ENCODE measurements around the gene DUSP22. TPM values are rescaled to one million over a fixed set of nuclear protein-coding genes. Genes with fewer than 3 reads are reported as not detected.

The DUSP22 gene
- total and polyA plus RNA-seq, 9 of the 15 experiments (the other 6 are each of a cell fraction or from before 2014, with no cell fraction given): 9.3 to 19.4 (median 11.8) TPM

- H3K4me3 ChIP-seq: no peak overlapping the region
- ChIA-PET CTCF (ENCODE audit: low intra/inter-chr PET ratio) (no interaction called here), POLR2A (interaction anchor here (1.0 kb wide), 1 partner anchor 14 kb away, joined by 3 read pairs; no protein-coding TSS in a partner anchor)
- FAIRE-seq: no peak
- intact Hi-C loops (cut with micrococcal nuclease): no loop called here
- no peaks in the 10 kb centered on the region for H3K9me3 ChIP-seq (replicated peaks; ENCODE audit: control insufficient read depth, insufficient read depth, low read depth, low read length)
- no peak overlapping the region for H3K9ac ChIP-seq (ENCODE audit: insufficient read depth in 1 of 2, low read depth in 2 of 2, low read length in 2 of 2)
- H3K4me2 ChIP-seq (ENCODE audit: insufficient read depth, low read length): no peak overlapping the region
- WGBS (ENCODE audit: insufficient coverage, low coverage, missing lambda C conversion rate): 20% methylated on average over 8 of the region's 8 CpGs
- in situ Hi-C loops (cut with MboI): no loop called here
- H3K4me1 ChIP-seq (replicated peaks in 1 of 2; ENCODE audit: control insufficient read depth in 2 of 2, insufficient read depth in 2 of 2, low read length in 2 of 2): peaks cover 20 to 22% of the 10 kb centered on the region in 2 experiments
- H2AFZ ChIP-seq (ENCODE audit: low read depth, low read length): no peak overlapping the region
- peaks cover 6% of the 10 kb centered on the region; the same call in 1 of the 2 replicates for H4K20me1 ChIP-seq (replicated peaks; ENCODE audit: control insufficient read depth, insufficient read depth, low read length)
- no peaks in the 10 kb centered on the region for H3K79me2 ChIP-seq (ENCODE audit: control insufficient read depth, insufficient read depth, low read length)
- H3K36me3 ChIP-seq (ENCODE audit: control insufficient read depth, insufficient read depth, low read length): no peaks in the 10 kb centered on the region
- no peaks in the 10 kb centered on the region for H3K9me1 ChIP-seq (ENCODE audit: control insufficient read depth, insufficient read depth, low read length)
- peaks cover 0 to 17% of the 10 kb centered on the region in 2 experiments; a peak in 3 of 5 replicates for H3K27me3 ChIP-seq (ENCODE audit: control insufficient read depth in 2 of 2, insufficient read depth in 2 of 2, low read length in 2 of 2)
- H3K27ac ChIP-seq (ENCODE audit: extremely low read depth, low read depth, low read length): no peak overlapping the region
- no peak for TF ChIP-seq SAP30 (IDR thresholded peaks at IDR 0.05; ENCODE audit: borderline replicate concordance, insufficient read depth, low read depth, low read length, poor library complexity, severe bottlenecking)
- no peak for TF ChIP-seq PCBP1 (IDR thresholded peaks at IDR 0.05; ENCODE audit: low read depth, low read length, poor library complexity, severe bottlenecking)
- no peak for TF ChIP-seq ZNF124 (CRISPR knock-in tag; IDR thresholded peaks at IDR 0.05)
- no peak for TF ChIP-seq MAFF (IDR thresholded peaks at IDR 0.05; ENCODE audit: low read length)
- TF ChIP-seq TGIF2 (CRISPR knock-in tag; IDR thresholded peaks at IDR 0.05): no peak
- TF ChIP-seq ZBED1 (IDR thresholded peaks at IDR 0.05): no peak
- TF ChIP-seq RB1 (IDR thresholded peaks at IDR 0.05; ENCODE audit: low read depth): no peak
- TF ChIP-seq ZKSCAN1 (IDR thresholded peaks at IDR 0.05; ENCODE audit: low read depth, low read length): no peak
- no peak for TF ChIP-seq CREB1 (IDR thresholded peaks at IDR 0.05)
- no peak for TF ChIP-seq CREB1 (CRISPR knock-in tag; IDR thresholded peaks at IDR 0.05)
- TF ChIP-seq CBX5 (IDR thresholded peaks at IDR 0.05; ENCODE audit: borderline replicate concordance, low read depth): no peak
- TF ChIP-seq HNRNPUL1 (IDR thresholded peaks at IDR 0.05; ENCODE audit: low read length): no peak
- TF ChIP-seq, protein P1, sequence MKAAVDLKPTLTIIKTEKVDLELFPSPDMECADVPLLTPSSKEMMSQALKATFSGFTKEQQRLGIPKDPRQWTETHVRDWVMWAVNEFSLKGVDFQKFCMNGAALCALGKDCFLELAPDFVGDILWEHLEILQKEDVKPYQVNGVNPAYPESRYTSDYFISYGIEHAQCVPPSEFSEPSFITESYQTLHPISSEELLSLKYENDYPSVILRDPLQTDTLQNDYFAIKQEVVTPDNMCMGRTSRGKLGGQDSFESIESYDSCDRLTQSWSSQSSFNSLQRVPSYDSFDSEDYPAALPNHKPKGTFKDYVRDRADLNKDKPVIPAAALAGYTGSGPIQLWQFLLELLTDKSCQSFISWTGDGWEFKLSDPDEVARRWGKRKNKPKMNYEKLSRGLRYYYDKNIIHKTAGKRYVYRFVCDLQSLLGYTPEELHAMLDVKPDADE (conservative IDR thresholded peaks at IDR 0.05; ENCODE audit: control insufficient read depth, low read depth, low read length): no peak
- TF ChIP-seq TEAD2 (tag; IDR thresholded peaks at IDR 0.05): no peak
- TF ChIP-seq, protein P2, sequence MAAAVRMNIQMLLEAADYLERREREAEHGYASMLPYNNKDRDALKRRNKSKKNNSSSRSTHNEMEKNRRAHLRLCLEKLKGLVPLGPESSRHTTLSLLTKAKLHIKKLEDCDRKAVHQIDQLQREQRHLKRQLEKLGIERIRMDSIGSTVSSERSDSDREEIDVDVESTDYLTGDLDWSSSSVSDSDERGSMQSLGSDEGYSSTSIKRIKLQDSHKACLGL (CRISPR knock-in tag; IDR thresholded peaks at IDR 0.05; ENCODE audit: borderline replicate concordance, poor library complexity, severe bottlenecking): no peak
- ATAC-seq: no peak
- BruUV-seq (replicated peaks): no TSS peak
- no peak for DNase-seq (ENCODE audit: extremely low read depth in 1 of 4, low spot score in 3 of 4)
Observed at GRCh38 chr6:344816-345340, 52.6 kb downstream of the DUSP22 start.
